Activated CD4-positive, alpha-beta T cell treated with anti-CD3 and anti-CD28 coated beads for 36 hours (primary cell): ENCODE data around the gene GNG12. TPM values are rescaled to one million over a fixed set of nuclear protein-coding genes. Genes with fewer than 3 reads are reported as not detected.

Experiments used
- ATAC-seq: fragments of 200-7000 bp; cut with Tn5 transposase; one replicate; pipeline ENCODE4 v1.10.0; 2021; ENCODE audit warnings: mild to moderate bottlenecking, moderate library complexity
- CTCF ChIA-PET: fragments of 350-600 bp; sonication (Branson Sonifier 250); formaldehyde crosslinking; loops from one replicate; lab custom pipeline; 2021; ENCODE audit warnings: antibody characterized with exemption; lab: Charles Lee
- POLR2A ChIA-PET: fragments of 350-600 bp; sonication (Branson Sonifier 250); formaldehyde crosslinking; loops from one replicate; lab custom pipeline; 2021; ENCODE audit warnings: antibody characterized with exemption, inconsistent platforms; lab: Charles Lee
- DNase-seq: peaks from one replicate; pipeline ENCODE4 v3.0.0-alpha.2; 2020
- H3K27ac Mint-ChIP-seq: one replicate; pipeline ENCODE4 v1.8.0; 2021; ENCODE audit warnings: mixed read lengths
- H3K27me3 Mint-ChIP-seq: one replicate; pipeline ENCODE4 v1.8.0; 2021; ENCODE audit warnings: mixed read lengths
- H3K36me3 Mint-ChIP-seq: one replicate; pipeline ENCODE4 v1.8.0; 2021; ENCODE audit warnings: low read depth, mixed read lengths
- H3K4me1 Mint-ChIP-seq: one replicate; pipeline ENCODE4 v1.8.0; 2021; ENCODE audit warnings: mixed read lengths
- H3K4me3 Mint-ChIP-seq: one replicate; pipeline ENCODE4 v1.8.0; 2021; ENCODE audit warnings: mild to moderate bottlenecking, moderate library complexity, mixed read lengths
- H3K9me3 Mint-ChIP-seq: one replicate; pipeline ENCODE4 v1.8.0; 2021; ENCODE audit warnings: low read depth, mixed read lengths
- intact Hi-C, 2 experiments: fragments of 100-400 bp; cut with DNase I in 1 of 2; cut with micrococcal nuclease in 1 of 2; formaldehyde crosslinking; loops; one replicate each; pipeline versions ENCODE4 v1.14.2 to v1.15.1; 2022 to 2024; cut with DNase I, micrococcal nuclease
- total RNA-seq, 2 experiments: library from RNA; stranded (reverse); gene quantifications; one replicate each; pipeline ENCODE4 v1.2.3, GENCODE V29; 2021

Gene GNG12
- total RNA-seq, 2 experiments from 2014 or later = 0.07 to 0.11 TPM

DNA sequence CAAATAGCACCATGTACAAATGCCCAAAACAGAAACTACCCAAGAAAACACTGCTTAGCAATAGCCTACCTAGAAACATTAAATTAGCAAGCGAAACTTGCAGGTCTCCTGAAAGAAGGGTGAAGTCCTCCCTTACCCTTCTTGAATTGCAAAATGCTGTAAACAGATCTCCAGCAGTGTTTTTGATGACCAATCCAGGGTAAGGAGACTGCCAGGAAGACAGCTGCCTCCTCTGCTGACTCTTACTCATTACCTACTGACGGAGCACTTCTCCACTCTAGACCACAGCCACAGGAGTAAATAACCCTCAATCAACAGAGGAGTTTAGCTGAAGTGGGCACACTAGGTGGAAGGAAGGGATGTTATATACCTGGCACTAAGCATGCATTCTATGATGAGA is 180.5 kb downstream of the GNG12 start:
- intact Hi-C loops = no loop called here
- no peaks in the 10 kb centered on the region for H3K4me1 Mint-ChIP-seq
- peaks cover 3% of the 10 kb centered on the region for H3K27me3 Mint-ChIP-seq
- no peak overlapping the region for H3K4me3 Mint-ChIP-seq
- no peaks in the 10 kb centered on the region for H3K9me3 Mint-ChIP-seq
- no peak overlapping the region for H3K27ac Mint-ChIP-seq
- H3K36me3 Mint-ChIP-seq = no peaks in the 10 kb centered on the region
- ATAC-seq = peak; percentile 78
- POLR2A ChIA-PET = interaction anchor here (0.5 kb wide), 1 partner anchor 478 kb away, joined by 3 read pairs; no protein-coding TSS in a partner anchor
- peak; percentile 15 for DNase-seq
- CTCF ChIA-PET = interaction anchor here (0.6 to 0.9 kb wide), 2 partner anchors 87 to 89 kb away, joined by 3 read pairs; no protein-coding TSS in a partner anchor

Other genes starting within 250 kb of the GNG12 start
- 10 to 100 TPM; 20.5 to 26.7 TPM for gene GADD45A, start 148.3 kb downstream of the GNG12 start, total RNA-seq
- gene DIRAS3, start 217.2 kb upstream of the GNG12 start, total RNA-seq = under 1 TPM in 1 of 2 experiments, not detected in 1; 0.16 TPM